HepG2 (cell line): Measurements from ENCODE around the gene RPE. TPM values are rescaled to one million over a fixed set of nuclear protein-coding genes. Genes with fewer than 3 reads are reported as not detected.

Experiments
- ELF3 ChIP-seq: IDR thresholded peaks from 2 replicates; pipeline ENCODE4 v1.6.1; 2016; ENCODE audit warnings: missing genetic modification reagents, missing compliant biosample characterization
- FOXA3 ChIP-seq: IDR thresholded peaks from 2 replicates; pipeline ENCODE4 v1.6.1; 2016; ENCODE audit warnings: missing genetic modification reagents, missing compliant biosample characterization
- GZF1 ChIP-seq: sonication (generic); formaldehyde crosslinking; IDR thresholded peaks from 2 replicates; pipeline ENCODE4 v1.5.1; 2020; ENCODE audit warnings: mild to moderate bottlenecking, missing genetic modification reagents
- HNRNPK ChIP-seq: fragments of 200-400 bp; formaldehyde crosslinking; IDR thresholded peaks from 2 replicates; pipeline ENCODE4 v1.6.1; 2018; ENCODE audit warnings: low read length, low read depth, moderate library complexity, mild to moderate bottlenecking; ENCODE audit not compliant: poor library complexity, severe bottlenecking
- KDM4B ChIP-seq: sonication (generic); formaldehyde crosslinking; IDR thresholded peaks from 2 replicates; pipeline ENCODE4 v1.4.0; 2020; ENCODE audit warnings: missing genetic modification reagents
- KLF9 ChIP-seq: IDR thresholded peaks from 2 replicates; pipeline ENCODE4 v1.6.1; 2016; ENCODE audit warnings: low read depth
- MAFK ChIP-seq, 2 experiments: IDR thresholded peaks in 1 of 2; conservative IDR thresholded peaks in 1 of 2; 2 replicates each; pipeline ENCODE4 v1.6.1; 2011; ENCODE audit warnings: improper control_type of control experiment in 2 of 2, low read length in 2 of 2
- MATR3 ChIP-seq: sonication (generic); formaldehyde crosslinking; IDR thresholded peaks from 2 replicates; pipeline ENCODE4 v1.4.0; 2020; ENCODE audit warnings: missing genetic modification reagents
- MED8 ChIP-seq: sonication (generic); formaldehyde crosslinking; IDR thresholded peaks from 2 replicates; pipeline ENCODE4 v1.8.1; 2023; ENCODE audit warnings: mild to moderate bottlenecking, missing genetic modification reagents; ENCODE audit not compliant: insufficient replicate concordance
- NCOA5 ChIP-seq: sonication (generic); formaldehyde crosslinking; IDR thresholded peaks from 2 replicates; pipeline ENCODE4 v1.4.0; 2020; ENCODE audit warnings: missing genetic modification reagents
- NR1H2 ChIP-seq: sonication (generic); formaldehyde crosslinking; IDR thresholded peaks from 2 replicates; pipeline ENCODE4 v1.8.1; 2022; ENCODE audit warnings: low read depth, missing genetic modification reagents, borderline replicate concordance
- NR2C2 ChIP-seq: sonication (generic); formaldehyde crosslinking; IDR thresholded peaks from 2 replicates; pipeline ENCODE4 v1.4.0; 2020; ENCODE audit warnings: missing genetic modification reagents, mild to moderate bottlenecking, moderate library complexity, borderline replicate concordance
- PAF1 ChIP-seq: IDR thresholded peaks from 2 replicates; pipeline ENCODE4 v1.6.1; 2016; ENCODE audit warnings: missing genetic modification reagents, missing compliant biosample characterization
- PHF8 ChIP-seq: sonication (generic); formaldehyde crosslinking; IDR thresholded peaks from 2 replicates; pipeline ENCODE4 v1.5.0; 2020; ENCODE audit warnings: missing genetic modification reagents
- POLR2AphosphoS5 ChIP-seq: IDR thresholded peaks from 2 replicates; pipeline ENCODE4 v1.6.1; 2012; ENCODE audit warnings: low read depth, low read length
- PTBP1 ChIP-seq: fragments of 200-400 bp; formaldehyde crosslinking; IDR thresholded peaks from 2 replicates; pipeline ENCODE4 v1.6.1; 2018; ENCODE audit warnings: low read length, low read depth; ENCODE audit not compliant: poor library complexity, severe bottlenecking
- RFX3 ChIP-seq: IDR thresholded peaks from 2 replicates; pipeline ENCODE4 v1.6.1; 2016; ENCODE audit warnings: missing biosample characterization, missing genetic modification reagents
- STAG1 ChIP-seq: sonication (generic); formaldehyde crosslinking; IDR thresholded peaks from 2 replicates; pipeline ENCODE4 v1.4.0; 2020; ENCODE audit warnings: missing genetic modification reagents
- TCF7L2 ChIP-seq: IDR thresholded peaks from 2 replicates; pipeline ENCODE4 v1.6.1; 2011; ENCODE audit warnings: mild to moderate bottlenecking, low read depth, low read length, moderate library complexity
- ZNF256 ChIP-seq: sonication (generic); formaldehyde crosslinking; conservative IDR thresholded peaks from 2 replicates; pipeline ENCODE4 v1.4.0; 2020; ENCODE audit warnings: missing genetic modification reagents
- ZNF850 ChIP-seq: sonication (generic); formaldehyde crosslinking; conservative IDR thresholded peaks from 2 replicates; pipeline ENCODE4 v1.9.0; 2021; ENCODE audit warnings: mild to moderate bottlenecking, missing genetic modification reagents
- polyA plus RNA-seq, 8 experiments: library from polyadenylated mRNA; depleted of rRNA in 3 of 8; stranded (reverse) in 7 of 8; unstranded in 1 of 8; fragments of >200 nt; fragmentation: Illumina TruSeq in 4 of 8; extraction: Trizol in 4 of 8; gene quantifications; 2 replicates each; pipeline versions ENCODE4 v1.2.1 to v1.2.3, GENCODE V29; 2011 to 2016; ENCODE audit warnings: low read depth in 4 of 8, missing spikeins in 1 of 8, mixed read lengths in 1 of 8; ENCODE audit not compliant: insufficient read depth in 1 of 8
- total RNA-seq, 5 experiments: library from RNA; depleted of rRNA; stranded (reverse); fragments of >200 nt; fragmentation: Illumina TruSeq; extraction: Trizol; gene quantifications; 2 replicates each; pipeline ENCODE4 v1.2.3, GENCODE V29; 2016; ENCODE audit warnings: low read depth in 1 of 5
- TF ChIP-seq, protein P1 (sequence below): sonication (generic); formaldehyde crosslinking; IDR thresholded peaks from 2 replicates; pipeline ENCODE4 v1.4.0; 2020; ENCODE audit warnings: missing genetic modification reagents
- TF ChIP-seq, protein P2 (sequence below): sonication (generic); formaldehyde crosslinking; conservative IDR thresholded peaks from 2 replicates; pipeline ENCODE4 v1.4.0; 2020; ENCODE audit warnings: missing genetic modification reagents
- TF ChIP-seq, protein P3 (sequence below): sonication (generic); formaldehyde crosslinking; IDR thresholded peaks from 2 replicates; pipeline ENCODE4 v1.5.1; 2020; ENCODE audit warnings: mild to moderate bottlenecking, missing genetic modification reagents

The RPE gene
- total and polyA plus RNA-seq, 2 of the 13 experiments (the other 11 are each of a cell fraction or from before 2014, with no cell fraction given) = 72.3 to 107 TPM

DNA sequence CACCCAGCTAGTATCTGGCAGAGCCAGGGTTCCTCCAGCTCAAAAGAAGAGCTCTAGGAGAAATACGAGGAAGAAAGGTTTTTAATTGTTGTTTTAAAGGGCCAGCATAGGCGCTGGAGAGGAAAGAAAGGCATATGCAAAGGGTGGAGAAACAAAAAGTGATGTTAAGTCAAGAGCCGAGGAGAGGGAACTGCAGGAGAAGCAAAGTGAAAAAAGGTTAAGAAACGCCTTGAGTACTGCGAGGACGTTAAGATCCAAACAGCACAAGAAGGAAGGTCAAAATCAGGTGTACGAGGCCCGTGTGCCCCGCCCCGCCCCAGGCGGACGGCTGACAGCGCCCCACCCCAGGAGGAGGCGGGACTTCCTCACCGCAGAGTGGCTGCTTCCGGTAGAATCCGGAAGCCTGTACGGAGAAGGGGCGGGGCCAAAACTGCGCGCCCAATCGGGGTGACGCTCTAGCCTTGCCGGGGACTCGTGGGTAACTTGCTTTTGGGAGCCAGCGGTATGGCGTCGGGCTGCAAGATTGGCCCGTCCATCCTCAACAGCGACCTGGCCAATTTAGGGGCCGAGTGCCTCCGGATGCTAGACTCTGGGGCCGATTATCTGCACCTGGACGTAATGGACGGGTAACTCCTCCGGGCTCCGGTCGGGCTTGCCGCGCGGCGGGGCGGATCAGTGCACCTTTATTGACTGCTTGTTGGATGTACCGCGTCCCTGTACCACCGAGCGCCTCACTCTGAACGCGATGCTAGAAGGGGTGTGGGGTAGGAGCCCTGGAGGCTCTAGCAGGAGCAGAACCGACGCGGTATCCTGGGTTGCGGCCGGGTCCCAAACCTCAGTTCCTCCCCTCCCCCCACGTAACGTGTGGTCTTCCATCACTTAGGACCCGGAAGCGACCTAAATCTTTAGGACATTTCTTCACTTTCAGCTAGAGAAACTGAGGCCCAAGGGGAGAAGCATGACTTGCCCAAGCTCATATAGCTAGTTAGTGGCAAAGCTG is at the start of gene RPE (continued):
- TF ChIP-seq, protein P1, sequence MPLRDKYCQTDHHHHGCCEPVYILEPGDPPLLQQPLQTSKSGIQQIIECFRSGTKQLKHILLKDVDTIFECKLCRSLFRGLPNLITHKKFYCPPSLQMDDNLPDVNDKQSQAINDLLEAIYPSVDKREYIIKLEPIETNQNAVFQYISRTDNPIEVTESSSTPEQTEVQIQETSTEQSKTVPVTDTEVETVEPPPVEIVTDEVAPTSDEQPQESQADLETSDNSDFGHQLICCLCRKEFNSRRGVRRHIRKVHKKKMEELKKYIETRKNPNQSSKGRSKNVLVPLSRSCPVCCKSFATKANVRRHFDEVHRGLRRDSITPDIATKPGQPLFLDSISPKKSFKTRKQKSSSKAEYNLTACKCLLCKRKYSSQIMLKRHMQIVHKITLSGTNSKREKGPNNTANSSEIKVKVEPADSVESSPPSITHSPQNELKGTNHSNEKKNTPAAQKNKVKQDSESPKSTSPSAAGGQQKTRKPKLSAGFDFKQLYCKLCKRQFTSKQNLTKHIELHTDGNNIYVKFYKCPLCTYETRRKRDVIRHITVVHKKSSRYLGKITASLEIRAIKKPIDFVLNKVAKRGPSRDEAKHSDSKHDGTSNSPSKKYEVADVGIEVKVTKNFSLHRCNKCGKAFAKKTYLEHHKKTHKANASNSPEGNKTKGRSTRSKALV (CRISPR knock-in tag) = peak; percentile 73; the same call in 1 of the 2 replicates
- TF ChIP-seq, protein P2, sequence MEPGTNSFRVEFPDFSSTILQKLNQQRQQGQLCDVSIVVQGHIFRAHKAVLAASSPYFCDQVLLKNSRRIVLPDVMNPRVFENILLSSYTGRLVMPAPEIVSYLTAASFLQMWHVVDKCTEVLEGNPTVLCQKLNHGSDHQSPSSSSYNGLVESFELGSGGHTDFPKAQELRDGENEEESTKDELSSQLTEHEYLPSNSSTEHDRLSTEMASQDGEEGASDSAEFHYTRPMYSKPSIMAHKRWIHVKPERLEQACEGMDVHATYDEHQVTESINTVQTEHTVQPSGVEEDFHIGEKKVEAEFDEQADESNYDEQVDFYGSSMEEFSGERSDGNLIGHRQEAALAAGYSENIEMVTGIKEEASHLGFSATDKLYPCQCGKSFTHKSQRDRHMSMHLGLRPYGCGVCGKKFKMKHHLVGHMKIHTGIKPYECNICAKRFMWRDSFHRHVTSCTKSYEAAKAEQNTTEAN (CRISPR knock-in tag) = peak; percentile 52; the same call in 1 of the 2 replicates
- no peak for TF ChIP-seq TCF7L2
- TF ChIP-seq FOXA3 (CRISPR knock-in tag) = peak; percentile 57
- no peak for TF ChIP-seq MAFK (conservative IDR thresholded peaks at IDR 0.05 in 1 of 2, IDR thresholded peaks at IDR 0.05 in 1 of 2; ENCODE audit: low read length in 2 of 2)
- TF ChIP-seq MATR3 (CRISPR knock-in tag) = no peak
- TF ChIP-seq ZNF850 (CRISPR knock-in tag) = no peak
- TF ChIP-seq RFX3 = no peak
- TF ChIP-seq PAF1 = no peak
- TF ChIP-seq STAG1 (CRISPR knock-in tag) = 0 out of 2 replicates have a peak, but pooled peaks have one; percentile 12
- no peak for TF ChIP-seq NR1H2 (CRISPR knock-in tag)
- TF ChIP-seq, protein P3, sequence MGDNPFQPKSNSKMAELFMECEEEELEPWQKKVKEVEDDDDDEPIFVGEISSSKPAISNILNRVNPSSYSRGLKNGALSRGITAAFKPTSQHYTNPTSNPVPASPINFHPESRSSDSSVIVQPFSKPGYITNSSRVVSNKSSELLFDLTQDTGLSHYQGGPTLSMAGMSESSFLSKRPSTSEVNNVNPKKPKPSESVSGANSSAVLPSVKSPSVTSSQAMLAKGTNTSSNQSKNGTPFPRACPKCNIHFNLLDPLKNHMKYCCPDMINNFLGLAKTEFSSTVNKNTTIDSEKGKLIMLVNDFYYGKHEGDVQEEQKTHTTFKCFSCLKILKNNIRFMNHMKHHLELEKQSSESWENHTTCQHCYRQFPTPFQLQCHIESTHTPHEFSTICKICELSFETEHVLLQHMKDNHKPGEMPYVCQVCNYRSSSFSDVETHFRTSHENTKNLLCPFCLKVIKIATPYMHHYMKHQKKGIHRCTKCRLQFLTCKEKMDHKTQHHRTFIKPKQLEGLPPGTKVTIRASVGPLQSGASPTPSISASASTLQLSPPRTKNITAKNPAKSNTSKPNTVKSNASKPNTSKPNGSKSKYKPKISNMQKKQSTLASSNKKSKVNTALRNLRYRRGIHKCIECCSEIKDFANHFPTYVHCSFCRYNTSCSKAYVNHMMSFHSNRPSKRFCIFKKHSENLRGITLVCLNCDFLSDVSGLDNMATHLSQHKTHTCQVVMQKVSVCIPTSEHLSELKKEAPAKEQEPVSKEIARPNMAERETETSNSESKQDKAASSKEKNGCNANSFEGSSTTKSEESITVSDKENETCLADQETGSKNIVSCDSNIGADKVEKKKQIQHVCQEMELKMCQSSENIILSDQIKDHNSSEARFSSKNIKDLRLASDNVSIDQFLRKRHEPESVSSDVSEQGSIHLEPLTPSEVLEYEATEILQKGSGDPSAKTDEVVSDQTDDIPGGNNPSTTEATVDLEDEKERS (CRISPR knock-in tag) = peak; percentile 60; the same call in 1 of the 2 replicates
- TF ChIP-seq ELF3 (CRISPR knock-in tag) = peak; percentile 66
- TF ChIP-seq POLR2AphosphoS5 = peak; percentile 90
- peak; percentile 93 for TF ChIP-seq PHF8
- no peak for TF ChIP-seq HNRNPK
- TF ChIP-seq GZF1 = no peak; the same call in 1 of the 2 replicates
- peak; percentile 78 for TF ChIP-seq MED8 (CRISPR knock-in tag)
- no peak for TF ChIP-seq NCOA5 (CRISPR knock-in tag)
- peak; percentile 28; the same call in 1 of the 2 replicates for TF ChIP-seq KDM4B
- peak; percentile 80 for TF ChIP-seq PTBP1
- TF ChIP-seq ZNF256 = 0 out of 2 replicates have a peak, but pooled peaks have one; percentile 39
- TF ChIP-seq NR2C2 (CRISPR knock-in tag) = peak; percentile 70; the same call in 1 of the 2 replicates
- no peak for TF ChIP-seq KLF9 (CRISPR knock-in tag)
